K562 (cell line): ENCODE results near the gene NEMP2. TPM values are rescaled to one million over a fixed set of nuclear protein-coding genes. Genes with fewer than 3 reads are reported as not detected.

Experiments used
- ATAC-seq: fragments of 200-7000 bp; cut with Tn5 transposase; 3 replicates; pipeline ENCODE4 v1.9.1; 2020; ENCODE audit warnings: moderate library complexity
- BruUV-seq: library from RNA; stranded (reverse); fragments of 400-500 nt; replicated peaks from 2 replicates; lab custom pipeline; 2021; lab: Mats Ljungman, UMichigan
- CTCF ChIA-PET: fragments of 300-600 bp; formaldehyde crosslinking; extraction: SDS; loops from one replicate; lab custom pipeline; 2021; ENCODE audit warnings: low intra/inter-chr PET ratio; lab: Yijun Ruan, JAX
- POLR2A ChIA-PET: fragments of 300-600, 350-650 bp; sonication (Branson Sonifier 250); formaldehyde crosslinking; extraction: SDS; loops from one replicate; lab custom pipeline; 2021; ENCODE audit warnings: antibody characterized with exemption, inconsistent platforms; lab: Yijun Ruan, JAX
- DNase-seq, 4 experiments: peaks; one replicate each; pipeline versions ENCODE4 v3.0.0 to v3.0.0-alpha.2; 2011 to 2018; ENCODE audit warnings: low spot score in 3 of 4, mixed read lengths in 3 of 4; ENCODE audit errors: extremely low read depth in 1 of 4
- FAIRE-seq: peaks from 2 replicates; lab custom pipeline; 2011; peaks lifted over from hg19 to GRCh38; lab: Jason Lieb, UNC
- H2AFZ ChIP-seq: 2 replicates; pipeline ENCODE4 v1.6.0; 2011; ENCODE audit warnings: low read depth, low read length, control low read depth, inconsistent platforms
- H3K27ac ChIP-seq: fragments of 200-600 bp; 3 replicates; pipeline ENCODE4 v1.8.0; 2011; ENCODE audit warnings: low read depth, mild to moderate bottlenecking, control low read depth, inconsistent platforms, low read length, moderate library complexity, mixed read lengths; ENCODE audit errors: extremely low read depth
- H3K27me3 ChIP-seq, 2 experiments: fragments of 300-600 bp in 1 of 2; 2 replicates in 1 of 2; 3 replicates in 1 of 2; pipeline versions ENCODE4 v1.6.0 to v1.8.0; 2011; ENCODE audit warnings: inconsistent platforms in 2 of 2, low read length in 2 of 2, mild to moderate bottlenecking in 1 of 2, mixed read lengths in 1 of 2, moderate library complexity in 1 of 2; ENCODE audit not compliant: control insufficient read depth in 2 of 2, insufficient read depth in 2 of 2
- H3K36me3 ChIP-seq: fragments of 300-600 bp; 3 replicates; pipeline ENCODE4 v1.8.0; 2011; ENCODE audit warnings: mild to moderate bottlenecking, low read length, inconsistent platforms; ENCODE audit not compliant: control insufficient read depth, insufficient read depth
- H3K4me1 ChIP-seq, 2 experiments: fragments of 200-600 bp in 1 of 2; replicated peaks in 1 of 2; 2 replicates in 1 of 2; 3 replicates in 1 of 2; pipeline versions ENCODE4 v1.5.1 to v1.8.0; 2011; ENCODE audit warnings: inconsistent platforms in 2 of 2, low read length in 2 of 2, mild to moderate bottlenecking in 1 of 2, mixed read lengths in 1 of 2, moderate library complexity in 1 of 2; ENCODE audit not compliant: control insufficient read depth in 2 of 2, insufficient read depth in 2 of 2
- H3K4me2 ChIP-seq: 2 replicates; pipeline ENCODE4 v1.6.1; 2011; ENCODE audit warnings: low read length, control low read depth, inconsistent platforms, mixed read lengths; ENCODE audit not compliant: insufficient read depth
- H3K4me3 ChIP-seq: fragments of 200-600 bp; sonication (generic), shearing (Covaris generic); 2 replicates; pipeline ENCODE4 v1.5.1; 2016; ENCODE audit warnings: control low read depth, inconsistent platforms
- H3K79me2 ChIP-seq: fragments of 200-600 bp; 3 replicates; pipeline ENCODE4 v1.8.0; 2011; ENCODE audit warnings: low read length, inconsistent platforms; ENCODE audit not compliant: control insufficient read depth, insufficient read depth
- H3K9ac ChIP-seq, 2 experiments: 2 replicates each; pipeline versions ENCODE4 v1.6.0 to v1.6.1; 2011; ENCODE audit warnings: low read depth in 2 of 2, low read length in 2 of 2, control low read depth in 1 of 2, inconsistent platforms in 1 of 2, mild to moderate bottlenecking in 1 of 2, mixed read lengths in 1 of 2; ENCODE audit not compliant: insufficient read depth in 1 of 2
- H3K9me1 ChIP-seq: one replicate; pipeline ENCODE4 v1.6.0; 2011; ENCODE audit warnings: inconsistent platforms, mild to moderate bottlenecking, low read length, moderate library complexity; ENCODE audit not compliant: control insufficient read depth, insufficient read depth
- H3K9me3 ChIP-seq: replicated peaks from 2 replicates; pipeline ENCODE4 v1.5.1; 2011; ENCODE audit warnings: low read depth, low read length, inconsistent platforms; ENCODE audit not compliant: control insufficient read depth, insufficient read depth
- H4K20me1 ChIP-seq: replicated peaks from 2 replicates; pipeline ENCODE4 v1.6.1; 2011; ENCODE audit warnings: low read length, inconsistent platforms, mixed read lengths; ENCODE audit not compliant: control insufficient read depth, insufficient read depth
- BDP1 ChIP-seq: IDR thresholded peaks from 3 replicates; pipeline ENCODE4 v1.6.1; 2011; ENCODE audit not compliant: insufficient read length, insufficient read depth
- CCAR2 ChIP-seq: fragments of 200-400 bp; formaldehyde crosslinking; IDR thresholded peaks from 2 replicates; pipeline ENCODE4 v1.6.1; 2017; ENCODE audit warnings: mild to moderate bottlenecking, low read depth, low read length
- CSDE1 ChIP-seq, 2 experiments: fragments of 450-650 bp; IDR thresholded peaks; 2 replicates each; pipeline ENCODE4 v1.6.1; 2016; ENCODE audit warnings: mild to moderate bottlenecking in 1 of 2
- FOXK2 ChIP-seq, 2 experiments: fragments of 450-650 bp; IDR thresholded peaks in 1 of 2; conservative IDR thresholded peaks in 1 of 2; 2 replicates each; pipeline ENCODE4 v1.6.1; 2016; ENCODE audit warnings: low read depth in 2 of 2, mild to moderate bottlenecking in 1 of 2
- GABPB1 ChIP-seq: sonication (generic); formaldehyde crosslinking; IDR thresholded peaks from 2 replicates; pipeline ENCODE4 v1.8.0; 2022; ENCODE audit warnings: mild to moderate bottlenecking, missing genetic modification reagents
- HNRNPH1 ChIP-seq: fragments of 200-400 bp; formaldehyde crosslinking; optimal IDR thresholded peaks from 2 replicates; pipeline ENCODE3; 2017; ENCODE audit warnings: low read depth, mild to moderate bottlenecking, low read length, moderate library complexity
- HNRNPUL1 ChIP-seq: fragments of 200-400 bp; formaldehyde crosslinking; IDR thresholded peaks from 2 replicates; pipeline ENCODE4 v1.6.1; 2017; ENCODE audit warnings: low read length
- RBM34 ChIP-seq: fragments of 200-400 bp; formaldehyde crosslinking; IDR thresholded peaks from 2 replicates; pipeline ENCODE4 v1.6.1; 2018; ENCODE audit warnings: low read length, borderline replicate concordance; ENCODE audit not compliant: insufficient read depth
- TAF9B ChIP-seq: fragments of 450-650 bp; IDR thresholded peaks from 2 replicates; pipeline ENCODE4 v1.6.1; 2018; ENCODE audit warnings: mild to moderate bottlenecking; ENCODE audit not compliant: partially characterized antibody
- ZNF23 ChIP-seq: fragments of 250-450 bp; sonication (Bioruptor Pico); IDR thresholded peaks from 2 replicates; pipeline ENCODE4 v1.4.0; 2020; ENCODE audit warnings: mild to moderate bottlenecking
- ZNF274 ChIP-seq: IDR thresholded peaks from 2 replicates; pipeline ENCODE4 v1.6.1; 2011; ENCODE audit warnings: low read depth, mild to moderate bottlenecking, low read length, moderate library complexity, borderline replicate concordance
- ZNF561 ChIP-seq: fragments of 450-650 bp; formaldehyde crosslinking; conservative IDR thresholded peaks from 2 replicates; pipeline ENCODE4 v1.4.0; 2020; ENCODE audit warnings: mild to moderate bottlenecking, moderate library complexity
- WGBS: fragments of 100-300 bp; shearing (Covaris generic); methylation state at CpG from one replicate; pipeline ENCODE4 v1.1.6; 2016; ENCODE audit warnings: low coverage, mixed read lengths; ENCODE audit not compliant: insufficient coverage; ENCODE audit errors: missing lambda C conversion rate; 5-methylcytosine and 5-hydroxymethylcytosine counted together
- in situ Hi-C: fragments of 300-500 bp; cut with MboI; formaldehyde crosslinking; loops from 4 replicates; pipeline ENCODE4 v1.15.0; 2018; ENCODE audit warnings: inconsistent platforms, mixed read lengths
- intact Hi-C: fragments of 100-400 bp; cut with micrococcal nuclease; formaldehyde crosslinking; loops from 2 replicates; pipeline ENCODE4 v1.14.2; 2022
- polyA plus RNA-seq, 8 experiments: library from polyadenylated mRNA; depleted of rRNA in 4 of 8; stranded (reverse) in 5 of 8; unstranded in 3 of 8; fragments of >200 nt; fragmentation: Nextera tagmentation in 2 of 8; fragmentation: Illumina TruSeq in 1 of 8; extraction: Ambion mirVana in 2 of 8; extraction: Trizol in 1 of 8; gene quantifications; 2 replicates each; pipeline versions ENCODE4 v1.2.1 to v1.2.3, GENCODE V29; 2011 to 2014; ENCODE audit warnings: inconsistent platforms in 1 of 8, missing spikeins in 1 of 8
- total RNA-seq, 7 experiments: library from RNA; depleted of rRNA in 6 of 7; stranded (reverse); fragments of >200 nt in 6 of 7; fragmentation: Illumina TruSeq in 2 of 7; extraction: Trizol in 2 of 7; gene quantifications; 2 replicates each; pipeline versions ENCODE4 v1.2.1 to v1.2.3, GENCODE V29; 2011 to 2021; ENCODE audit warnings: low replicate concordance in 1 of 7
- TF ChIP-seq, protein P1 (sequence below), 2 experiments: fragments of 450-650 bp; IDR thresholded peaks; 2 replicates each; pipeline ENCODE4 v1.6.1; 2016
- TF ChIP-seq, protein P2 (sequence below), 2 experiments: fragments of 450-650 bp; formaldehyde crosslinking in 1 of 2; IDR thresholded peaks; 2 replicates each; pipeline versions ENCODE4 v1.4.0 to v1.6.1; 2014 to 2020; ENCODE audit warnings: mild to moderate bottlenecking in 2 of 2, borderline replicate concordance in 1 of 2, low read depth in 1 of 2

The NEMP2 gene
- total and polyA plus RNA-seq, 9 of the 15 experiments (the other 6 are each of a cell fraction or from before 2014, with no cell fraction given): 0.32 to 3.0 (median 1.7) TPM

GRCh38 chr2:190517468-190517867 is 17.1 kb downstream of the NEMP2 start:
- DNase-seq (no peak), FAIRE-seq (no peak), ATAC-seq (no peak)
- Histone ChIP-seq H3K79me2 (no peaks in the 10 kb centered on the region), H2AFZ (no peak overlapping the region), H3K4me1 (no peaks in the 10 kb centered on the region), H3K9ac (no peak overlapping the region), H3K27me3 (no peaks in the 10 kb centered on the region), H3K4me2 (no peak overlapping the region), H4K20me1 (no peaks in the 10 kb centered on the region), H3K9me1 (no peaks in the 10 kb centered on the region), H3K4me3 (no peak overlapping the region), H3K9me3 (no peaks in the 10 kb centered on the region), H3K27ac (no peak overlapping the region), H3K36me3 (no peaks in the 10 kb centered on the region)
- intact Hi-C loops: no loop called here
- POLR2A ChIA-PET: interaction anchor here (0.6 to 0.7 kb wide), 2 partner anchors 40 to 55 kb away, joined by 3 to 4 read pairs; no protein-coding TSS in a partner anchor
- 60% methylated on average over 2 of the region's 2 CpGs for WGBS
- in situ Hi-C loops: no loop called here
- no TSS peak for BruUV-seq
- CTCF ChIA-PET: no interaction called here
- TF ChIP-seq HNRNPH1 (no peak), RBM34 (no peak), FOXK2 (conservative IDR thresholded peaks at IDR 0.05 in 1 of 2, IDR thresholded peaks at IDR 0.05 in 1 of 2; ENCODE audit: low read depth in 2 of 2) (no peak), CCAR2 (no peak), CSDE1 (IDR thresholded peaks at IDR 0.05) (no peak), TAF9B (no peak), ZNF561 (no peak), BDP1 (no peak), GABPB1 (CRISPR knock-in tag) (no peak), ZNF23 (CRISPR knock-in tag) (no peak), ZNF274 (no peak), HNRNPUL1 (no peak)
- TF ChIP-seq, protein P1, sequence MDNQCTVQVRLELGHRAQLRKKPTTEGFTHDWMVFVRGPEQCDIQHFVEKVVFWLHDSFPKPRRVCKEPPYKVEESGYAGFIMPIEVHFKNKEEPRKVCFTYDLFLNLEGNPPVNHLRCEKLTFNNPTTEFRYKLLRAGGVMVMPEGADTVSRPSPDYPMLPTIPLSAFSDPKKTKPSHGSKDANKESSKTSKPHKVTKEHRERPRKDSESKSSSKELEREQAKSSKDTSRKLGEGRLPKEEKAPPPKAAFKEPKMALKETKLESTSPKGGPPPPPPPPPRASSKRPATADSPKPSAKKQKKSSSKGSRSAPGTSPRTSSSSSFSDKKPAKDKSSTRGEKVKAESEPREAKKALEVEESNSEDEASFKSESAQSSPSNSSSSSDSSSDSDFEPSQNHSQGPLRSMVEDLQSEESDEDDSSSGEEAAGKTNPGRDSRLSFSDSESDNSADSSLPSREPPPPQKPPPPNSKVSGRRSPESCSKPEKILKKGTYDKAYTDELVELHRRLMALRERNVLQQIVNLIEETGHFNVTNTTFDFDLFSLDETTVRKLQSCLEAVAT (IDR thresholded peaks at IDR 0.05): no peak
- TF ChIP-seq, protein P2, sequence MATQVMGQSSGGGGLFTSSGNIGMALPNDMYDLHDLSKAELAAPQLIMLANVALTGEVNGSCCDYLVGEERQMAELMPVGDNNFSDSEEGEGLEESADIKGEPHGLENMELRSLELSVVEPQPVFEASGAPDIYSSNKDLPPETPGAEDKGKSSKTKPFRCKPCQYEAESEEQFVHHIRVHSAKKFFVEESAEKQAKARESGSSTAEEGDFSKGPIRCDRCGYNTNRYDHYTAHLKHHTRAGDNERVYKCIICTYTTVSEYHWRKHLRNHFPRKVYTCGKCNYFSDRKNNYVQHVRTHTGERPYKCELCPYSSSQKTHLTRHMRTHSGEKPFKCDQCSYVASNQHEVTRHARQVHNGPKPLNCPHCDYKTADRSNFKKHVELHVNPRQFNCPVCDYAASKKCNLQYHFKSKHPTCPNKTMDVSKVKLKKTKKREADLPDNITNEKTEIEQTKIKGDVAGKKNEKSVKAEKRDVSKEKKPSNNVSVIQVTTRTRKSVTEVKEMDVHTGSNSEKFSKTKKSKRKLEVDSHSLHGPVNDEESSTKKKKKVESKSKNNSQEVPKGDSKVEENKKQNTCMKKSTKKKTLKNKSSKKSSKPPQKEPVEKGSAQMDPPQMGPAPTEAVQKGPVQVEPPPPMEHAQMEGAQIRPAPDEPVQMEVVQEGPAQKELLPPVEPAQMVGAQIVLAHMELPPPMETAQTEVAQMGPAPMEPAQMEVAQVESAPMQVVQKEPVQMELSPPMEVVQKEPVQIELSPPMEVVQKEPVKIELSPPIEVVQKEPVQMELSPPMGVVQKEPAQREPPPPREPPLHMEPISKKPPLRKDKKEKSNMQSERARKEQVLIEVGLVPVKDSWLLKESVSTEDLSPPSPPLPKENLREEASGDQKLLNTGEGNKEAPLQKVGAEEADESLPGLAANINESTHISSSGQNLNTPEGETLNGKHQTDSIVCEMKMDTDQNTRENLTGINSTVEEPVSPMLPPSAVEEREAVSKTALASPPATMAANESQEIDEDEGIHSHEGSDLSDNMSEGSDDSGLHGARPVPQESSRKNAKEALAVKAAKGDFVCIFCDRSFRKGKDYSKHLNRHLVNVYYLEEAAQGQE (IDR thresholded peaks at IDR 0.05; ENCODE audit: borderline replicate concordance): no peak
- TF ChIP-seq, protein P2 (CRISPR knock-in tag; IDR thresholded peaks at IDR 0.05; ENCODE audit: low read depth): no peak
